Lung (tissue), 12 donors: ENCODE measurements around the gene PALMD. TPM values are rescaled to one million over a fixed set of nuclear protein-coding genes. Genes with fewer than 3 reads are reported as not detected.
A peak's percentile ranks its signal among the peaks of the same experiment; 100 is the strongest.

Source experiments
- ATAC-seq: fragments of 200-7000 bp; cut with Tn5 transposase; one replicate; pipeline ENCODE4 v1.9.1; 2020; ENCODE audit warnings: moderate number of reproducible peaks; ENCODE audit not compliant: insufficient read depth, low FRiP score
- DNase-seq, 3 donors: peaks; one replicate each; pipeline ENCODE4 v3.0.0-alpha.2; 2013 to 2017
- H3K27ac ChIP-seq, 2 donors: one replicate each; pipeline ENCODE4 v1.5.1; 2013; ENCODE audit warnings: mild to moderate bottlenecking in 2 of 2, moderate library complexity in 2 of 2, control low read depth in 1 of 2, inconsistent platforms in 1 of 2, low read depth in 1 of 2, low read length in 1 of 2
- H3K27me3 ChIP-seq, 3 donors: one replicate each; pipeline ENCODE4 v1.5.1; 2013; ENCODE audit warnings: low read length in 2 of 3; ENCODE audit not compliant: control insufficient read depth in 3 of 3, insufficient read depth in 3 of 3
- H3K36me3 ChIP-seq, 4 donors: one replicate each; pipeline ENCODE4 v1.5.1; 2013; ENCODE audit warnings: low read length in 4 of 4, mild to moderate bottlenecking in 1 of 4, moderate library complexity in 1 of 4; ENCODE audit not compliant: control insufficient read depth in 4 of 4, insufficient read depth in 4 of 4
- H3K4me1 ChIP-seq, 5 donors: one replicate each; pipeline ENCODE4 v1.5.1; 2013; ENCODE audit warnings: low read length in 5 of 5, mild to moderate bottlenecking in 2 of 5, moderate library complexity in 1 of 5; ENCODE audit not compliant: control insufficient read depth in 5 of 5, insufficient read depth in 5 of 5
- H3K4me3 ChIP-seq: one replicate; pipeline ENCODE4 v1.5.1; 2013; ENCODE audit warnings: mild to moderate bottlenecking, control low read depth, moderate library complexity
- H3K9ac ChIP-seq, 2 donors: one replicate each; pipeline ENCODE4 v1.5.1; 2013; ENCODE audit warnings: low read length in 2 of 2, control low read depth in 1 of 2; ENCODE audit not compliant: insufficient read depth in 1 of 2
- H3K9me3 ChIP-seq, 4 donors: one replicate each; pipeline ENCODE4 v1.5.1; 2013; ENCODE audit warnings: low read length in 3 of 4, mild to moderate bottlenecking in 1 of 4, moderate library complexity in 1 of 4; ENCODE audit not compliant: control insufficient read depth in 4 of 4, insufficient read depth in 3 of 4
- CTCF ChIP-seq: IDR thresholded peaks from 2 replicates; pipeline ENCODE4 v1.5.1; 2012; ENCODE audit warnings: mild to moderate bottlenecking; ENCODE audit errors: control extremely low read depth, extremely low read depth
- WGBS, 2 donors: extraction: QIAGEN DNeasy Blood & Tissue Kit; methylation state at CpG; one replicate each; pipeline ENCODE4 v1.1.7; 2013; 5-methylcytosine and 5-hydroxymethylcytosine counted together
- polyA plus RNA-seq, 2 donors: library from polyadenylated mRNA; stranded (reverse); fragments of 200-250 nt; gene quantifications; one replicate each; pipeline ENCODE4 v1.2.1, GENCODE V29; 2013
- total RNA-seq, 2 donors: library from RNA; depleted of rRNA in 1 of 2; stranded (reverse); fragments of >200 nt in 1 of 2; gene quantifications; one replicate each; pipeline ENCODE4 v1.2.1, GENCODE V29; 2014 to 2021
- donor health status: control.
- donor health status: control.
- donor health status: Bipolar disorder and iron deficiency.
- donor health status: healthy.
- donor health status: DM: yes; HTN: yes; CAD: no.

The PALMD gene
- total and polyA plus RNA-seq, 4 donors: 10.5 to 32.2 (median 22.0) TPM

- Histone ChIP-seq H3K9me3 (no peaks in the 10 kb centered on the region), H3K27me3 (no peaks in the 10 kb centered on the region), H3K27ac (peak overlapping the region in 1 of 2 donors; percentile 84), H3K4me1 (peaks cover 0 to 37% (median 0%) of the 10 kb centered on the region in 5 donors), H3K9ac (no peak overlapping the region), H3K36me3 (peaks cover 0 to 4% (median 0%) of the 10 kb centered on the region in 4 donors), H3K4me3 (no peak overlapping the region)
- DNase-seq (no peak), ATAC-seq (no peak)
- TF ChIP-seq CTCF: no peak
- 72 to 85% methylated on average over 3 of the region's 3 CpGs for WGBS, 2 donors
These were observed 10.8 kb downstream of the PALMD start for GRCh38 chr1:99656701-99657100.

- ATAC-seq (no peak), DNase-seq (peak in 1 of 3 donors; percentile 45)
- Histone ChIP-seq H3K36me3 (peaks cover 0 to 6% (median 0%) of the 10 kb centered on the region in 4 donors), H3K4me3 (no peak overlapping the region), H3K9ac (no peak overlapping the region), H3K4me1 (peaks cover 0 to 35% (median 0%) of the 10 kb centered on the region in 5 donors), H3K27me3 (no peaks in the 10 kb centered on the region), H3K9me3 (no peaks in the 10 kb centered on the region), H3K27ac (peak overlapping the region; percentile 52 to 84)
- TF ChIP-seq CTCF: no peak
- WGBS, 2 donors: 69 to 82% methylated on average over 5 of the region's 5 CpGs
These were observed 11.5 kb downstream of the PALMD start for GRCh38 chr1:99657213-99658030.

- Histone ChIP-seq H3K27ac (peak overlapping the region; percentile 52 to 84), H3K4me1 (peaks cover 0 to 32% (median 0%) of the 10 kb centered on the region in 5 donors), H3K36me3 (peaks cover 0 to 6% (median 0%) of the 10 kb centered on the region in 4 donors), H3K9ac (no peak overlapping the region), H3K27me3 (no peaks in the 10 kb centered on the region), H3K4me3 (no peak overlapping the region), H3K9me3 (no peaks in the 10 kb centered on the region)
- 95 to 99% methylated on average over 3 of the region's 3 CpGs for WGBS, 2 donors
- ATAC-seq (no peak), DNase-seq (no peak)
- TF ChIP-seq CTCF: no peak
These were observed 12.0 kb downstream of the PALMD start for GRCh38 chr1:99658031-99658290.
